Activated CD4-positive, CD25-positive, alpha-beta regulatory T cell (primary cell): ENCODE results near the gene TSNAX.

ENCODE experiments used
- DNase-seq, 4 experiments: peaks; one replicate each; lab custom pipeline; 2025; lab: John Stamatoyannopoulos, UW

TSNAX gene

DNA sequence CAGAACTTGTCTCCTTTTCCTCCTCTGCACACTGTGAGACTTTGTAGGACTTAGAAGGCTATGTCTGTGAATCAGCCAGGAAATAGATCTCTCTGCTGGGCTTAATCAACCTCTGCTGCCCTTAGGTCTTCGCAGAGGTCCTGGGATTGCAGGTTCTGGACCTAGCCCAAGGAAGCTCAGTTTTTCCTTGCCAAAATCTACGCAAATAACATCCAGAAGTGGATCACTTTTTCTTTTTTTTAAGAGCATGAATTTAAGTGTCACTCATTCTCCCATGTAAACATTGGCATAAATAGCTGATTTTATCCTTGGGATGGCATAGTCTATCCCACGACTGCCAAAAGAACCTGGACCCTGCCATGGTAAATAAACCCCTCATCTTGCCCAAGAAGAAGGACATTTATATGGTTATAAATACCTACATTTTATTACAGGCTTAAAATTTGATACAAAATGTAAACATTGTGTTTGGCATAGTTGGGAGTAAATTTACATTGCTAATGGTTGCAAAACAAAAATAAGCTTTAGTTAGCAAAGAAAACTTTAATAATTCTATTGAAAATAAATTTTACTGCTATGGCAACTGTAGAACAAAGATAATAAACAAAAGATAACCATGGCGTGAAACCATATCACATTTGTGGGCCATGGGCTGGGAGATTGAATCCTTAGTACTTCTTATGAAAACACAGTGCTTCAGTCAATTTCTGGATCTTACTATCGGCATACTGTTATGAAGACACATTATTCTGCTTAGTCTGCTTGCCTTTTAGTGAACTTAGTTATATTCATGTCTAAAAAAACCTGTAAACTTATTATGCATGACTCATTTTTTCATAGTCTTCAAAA, 73.6 kb downstream of the TSNAX start:
- DNase-seq = no peak

DNA sequence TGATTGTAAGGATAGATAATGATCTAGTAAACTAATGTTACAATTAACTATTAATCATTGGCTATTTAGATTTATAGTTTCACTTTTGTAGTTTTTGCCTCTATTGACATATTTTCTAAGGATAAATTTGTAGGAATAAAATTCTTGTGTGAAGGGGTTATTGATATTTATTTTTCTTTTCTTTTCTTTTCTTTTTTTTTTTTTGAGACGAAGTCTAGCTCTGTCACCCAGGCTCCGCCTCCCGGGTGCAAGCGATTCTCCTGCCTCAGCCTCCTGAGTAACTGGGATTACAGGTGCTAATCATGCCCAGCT, 74.2 kb downstream of the TSNAX start:
- DNase-seq = no peak

DNA sequence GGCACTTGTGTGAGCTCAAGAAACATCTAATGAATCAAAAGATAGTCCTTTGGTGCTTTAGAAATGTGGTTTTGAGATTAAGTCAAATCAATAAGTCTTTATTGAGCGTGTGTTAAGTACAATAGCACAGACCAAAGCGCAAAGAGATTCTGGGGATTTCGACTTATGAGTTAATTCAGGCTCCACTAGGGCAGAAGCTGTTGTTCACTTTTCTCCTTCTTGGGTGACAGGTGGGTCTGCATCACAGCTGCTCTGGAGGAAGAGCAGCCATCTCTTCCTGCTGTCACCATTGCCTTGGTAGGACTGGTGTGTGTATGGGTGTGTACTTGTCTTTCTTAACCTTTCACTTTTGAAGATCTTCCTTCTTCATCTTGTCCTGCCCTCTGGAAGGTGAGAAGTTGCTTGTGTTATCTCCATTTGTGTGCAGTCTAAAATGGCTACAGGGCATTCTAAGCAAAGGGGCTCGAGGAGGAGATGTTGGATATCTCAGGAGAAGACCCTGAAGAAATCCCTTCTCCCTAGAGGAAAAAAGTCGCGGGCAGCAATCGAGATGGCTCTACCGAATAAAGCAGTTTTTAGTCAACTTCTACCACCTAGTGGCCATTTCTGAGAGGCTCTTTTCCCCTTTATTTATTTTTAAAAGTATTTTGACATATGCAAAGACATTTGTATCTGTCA, 75.3 kb downstream of the TSNAX start:
- no peak for DNase-seq

DNA sequence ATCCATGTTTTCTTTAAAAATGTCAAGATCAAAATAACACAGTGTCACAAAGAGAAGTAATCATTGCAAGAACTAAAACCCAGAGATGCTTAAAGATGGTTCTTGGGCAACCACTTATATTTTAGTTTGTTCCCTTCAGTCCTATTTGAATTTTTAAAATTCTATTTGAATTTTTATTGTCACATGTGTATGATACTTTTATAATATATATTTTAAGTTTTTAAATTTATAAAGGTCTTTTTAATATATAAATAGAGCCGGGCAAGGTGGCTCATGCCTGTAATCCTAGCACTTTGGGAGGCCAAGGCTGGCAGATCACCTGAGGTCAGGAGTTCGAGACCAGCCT, 75.8 kb downstream of the TSNAX start:
- no peak for DNase-seq

DNA sequence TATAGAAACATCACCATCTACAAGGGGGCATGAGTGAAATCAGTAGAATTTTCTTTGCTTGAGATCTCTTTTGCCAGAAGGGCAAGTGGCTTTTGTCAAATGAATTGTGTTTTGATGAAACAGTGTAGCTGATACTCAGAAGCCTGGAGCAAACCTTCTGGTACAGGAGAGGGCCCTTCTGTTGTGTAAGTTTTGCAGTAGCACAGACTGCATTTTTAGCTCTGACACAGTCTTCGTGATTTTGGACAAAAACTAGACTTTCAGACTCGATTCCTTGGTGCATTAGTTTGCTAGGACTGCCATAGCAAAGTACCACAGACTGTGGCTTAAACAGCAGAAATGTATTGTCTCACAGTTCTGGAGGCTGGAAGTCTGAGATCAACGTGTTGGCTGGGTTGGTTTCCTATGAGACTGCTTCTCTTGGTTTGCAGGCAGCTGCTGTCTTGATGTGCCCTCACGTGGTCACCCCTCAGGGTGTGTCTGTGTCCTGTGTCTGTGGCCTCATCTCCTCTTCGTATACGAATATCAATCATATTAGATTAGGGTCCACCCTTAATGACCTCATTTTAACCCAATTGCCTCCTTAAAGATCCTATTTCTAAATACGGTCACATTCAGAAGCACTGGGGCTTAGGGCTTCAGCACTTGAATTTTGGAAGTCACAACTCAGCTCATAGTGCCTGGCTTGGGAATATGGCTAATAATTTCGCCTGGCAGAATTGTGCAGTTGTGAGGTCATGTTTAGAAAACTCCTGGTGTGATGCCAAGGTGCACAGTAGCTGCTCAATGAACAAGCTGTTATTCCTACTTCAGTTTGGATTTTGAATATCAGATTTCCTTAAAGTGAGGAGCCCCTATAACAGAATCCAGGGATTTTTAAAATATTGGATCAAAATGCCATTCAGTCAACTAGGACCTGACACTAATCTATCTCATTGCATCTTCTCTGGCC, 77.0 kb downstream of the TSNAX start:
- no peak for DNase-seq

DNA sequence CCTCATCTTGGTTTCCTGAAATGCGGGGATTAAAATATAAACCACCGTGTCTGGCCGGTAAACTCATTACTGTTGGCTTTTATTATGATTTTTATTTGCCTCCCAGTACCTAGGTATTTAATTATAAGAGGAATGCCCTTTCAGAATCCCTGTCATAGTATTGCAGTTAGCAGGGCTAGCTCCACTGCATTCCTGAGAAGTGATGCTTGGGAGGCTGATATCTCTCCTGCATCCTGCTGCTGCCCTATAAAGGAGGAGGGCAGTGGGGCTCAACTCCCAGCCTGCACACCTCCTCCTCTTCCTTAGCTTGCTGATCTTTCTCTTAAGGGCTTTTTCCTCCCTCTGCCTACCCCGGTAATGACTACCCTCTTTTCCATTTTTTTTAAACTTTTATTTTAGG, 78.2 kb downstream of the TSNAX start:
- DNase-seq = no peak

DNA sequence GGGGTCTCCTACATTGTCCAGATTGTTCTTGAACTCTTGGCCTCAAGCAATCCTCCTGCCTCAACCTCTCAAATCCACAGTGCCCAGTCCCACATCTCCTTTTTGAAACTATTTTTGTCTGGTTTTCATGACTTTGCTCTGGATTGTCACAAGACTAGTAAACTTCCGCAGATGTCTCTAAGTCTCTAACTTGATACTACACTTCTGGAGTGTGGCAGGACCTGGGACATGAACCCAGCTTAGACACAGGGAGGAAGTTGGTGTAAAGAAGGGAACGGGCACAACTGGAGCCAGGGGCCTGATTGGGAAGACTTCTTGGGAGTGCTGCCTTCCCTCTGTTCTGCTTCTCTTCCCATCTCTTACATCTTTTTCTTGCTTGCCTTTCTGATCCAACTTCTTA, 81.9 kb downstream of the TSNAX start:
- DNase-seq = no peak

DNA sequence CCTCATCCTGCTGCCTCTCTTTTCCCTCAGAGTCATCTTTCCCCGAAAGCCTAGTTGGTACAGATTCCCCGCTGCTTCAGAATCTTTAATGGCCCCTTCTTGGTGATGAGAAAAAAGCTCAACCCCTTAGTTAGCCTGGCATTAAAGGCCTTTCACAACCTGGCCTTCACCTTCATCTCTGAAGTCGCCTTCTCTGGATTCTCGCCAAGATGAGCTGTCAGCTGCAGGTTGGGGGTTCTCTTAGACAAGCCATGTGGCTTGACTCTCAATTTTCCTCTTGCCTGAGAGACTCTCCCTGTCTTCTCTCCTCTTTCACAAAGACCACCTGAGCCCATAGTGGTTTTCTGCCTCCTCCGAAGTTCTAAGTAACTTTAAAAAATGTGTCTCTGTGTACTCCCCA, 82.6 kb downstream of the TSNAX start:
- DNase-seq = no peak

DNA sequence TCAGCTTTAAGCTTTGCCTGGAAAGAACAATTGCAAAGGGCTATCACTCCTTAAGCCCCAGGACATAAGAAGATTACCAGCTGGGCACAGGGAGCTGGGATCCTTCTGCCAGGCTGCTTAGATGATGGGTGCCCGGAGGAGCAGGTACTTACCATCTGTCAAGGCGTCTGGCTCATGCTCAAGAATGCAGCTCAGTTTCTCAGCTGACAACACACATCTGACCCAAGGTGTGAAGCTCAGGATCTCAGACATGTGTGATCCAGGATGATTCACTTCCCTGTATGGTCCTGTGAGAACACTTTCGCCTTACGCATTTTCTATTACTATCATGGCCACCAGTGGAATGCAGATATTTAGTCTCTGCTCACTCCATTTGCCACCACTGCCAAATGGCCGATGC, 83.4 kb downstream of the TSNAX start:
- no peak for DNase-seq

DNA sequence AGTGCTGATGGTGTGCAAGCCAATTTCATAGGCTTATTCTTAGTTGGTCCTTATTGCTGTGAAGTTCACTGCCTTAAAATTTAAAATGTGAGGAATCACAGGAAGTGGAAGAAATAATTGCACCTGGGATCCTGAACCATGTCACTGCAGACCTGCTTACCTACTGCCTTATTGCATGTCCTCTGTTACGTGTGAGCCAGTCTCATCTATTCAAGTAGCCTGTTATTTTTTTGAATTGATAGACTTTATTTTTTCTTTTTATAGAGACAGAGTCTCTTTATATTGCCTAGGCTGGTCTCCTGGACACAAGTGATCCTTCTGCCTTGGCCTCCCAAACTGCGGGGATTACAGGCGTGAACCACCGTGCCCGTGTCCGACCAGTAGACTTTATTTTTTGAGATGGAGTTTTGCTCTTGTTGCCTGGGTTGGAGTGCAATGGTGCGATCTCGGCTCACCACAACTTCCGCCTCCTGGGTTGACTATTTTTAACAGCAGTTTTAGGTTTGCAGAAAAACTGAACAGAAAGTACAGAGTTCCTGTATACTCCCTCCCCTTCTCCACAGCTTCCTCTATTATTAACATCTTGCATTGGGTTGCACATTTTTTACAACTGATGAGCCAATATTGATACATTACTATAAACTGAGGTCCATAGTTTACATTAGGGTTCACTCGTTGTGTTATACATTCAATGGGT, 84.1 kb downstream of the TSNAX start:
- DNase-seq = peak in 2 of 4 experiments; percentile 9 to 26

DNA sequence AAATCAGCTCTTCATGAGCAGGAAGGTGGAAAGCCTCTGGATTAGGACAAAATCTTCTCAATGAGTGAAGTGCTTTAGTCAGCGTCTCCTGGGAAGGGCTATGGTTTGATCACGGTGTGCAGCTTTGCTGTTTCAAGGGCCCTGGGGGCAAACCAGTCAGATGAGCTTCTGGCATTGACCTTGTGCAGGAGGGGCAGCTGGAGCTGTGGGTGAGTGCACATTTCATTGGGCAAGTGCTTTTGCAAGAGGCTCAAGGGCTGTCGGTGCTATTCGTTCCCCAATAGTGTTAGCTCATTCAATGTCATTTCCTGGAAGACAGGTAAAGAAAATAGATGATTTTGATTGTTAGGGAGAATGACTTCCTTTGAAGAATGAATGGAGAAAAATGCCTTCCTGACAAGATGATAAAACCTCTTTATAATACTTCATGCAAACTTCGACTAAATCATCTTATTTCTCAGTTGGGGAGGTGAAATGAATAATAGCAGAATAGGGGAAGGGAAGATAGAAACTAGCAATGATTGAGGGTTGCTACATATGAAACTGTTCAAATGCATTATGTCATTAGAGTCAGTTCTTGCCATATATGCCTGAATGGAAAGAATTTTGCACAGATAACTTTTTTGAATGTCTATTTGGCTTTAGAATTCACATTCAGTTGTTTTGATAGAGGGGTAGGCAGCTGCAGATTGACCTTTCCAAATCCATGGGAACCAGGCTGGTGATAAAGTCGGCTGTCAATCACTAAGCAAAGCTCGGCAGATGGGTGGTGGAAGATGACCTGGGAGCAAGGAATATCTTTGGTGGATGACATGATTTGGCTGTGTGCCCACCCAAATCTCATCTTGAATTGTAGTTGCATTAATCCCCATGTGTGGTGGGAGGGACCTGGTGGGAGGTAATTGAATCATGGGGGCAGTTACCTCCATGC, 85.2 kb downstream of the TSNAX start:
- DNase-seq = no peak
